HG03064 (cell line): ENCODE results near the gene SLC39A7.

Experiments
- ATAC-seq: cut with Tn5 transposase; IDR thresholded peaks from one replicate; pipeline ENCODE4 v1.9.1; 2021; ENCODE audit warnings: low read depth; ENCODE audit not compliant: unreplicated experiment

The SLC39A7 gene

GRCh38 chr6:33200219-33201146 lies at the start of gene SLC39A7, which contains the start of gene RXRB:
SLC39A7 (plus strand) TSS chr6:33200867; CDS start chr6:33201246, 379 bp downstream.
RXRB (minus strand) TSS chr6:33200665; CDS start chr6:33200476, 189 bp downstream.
- peak; percentile 40 for ATAC-seq

- no peak for ATAC-seq
Observed at GRCh38 chr6:33151050-33151449, 49.6 kb upstream of the SLC39A7 start.

GRCh38 chr6:33154349-33154748 lies 46.3 kb upstream of the SLC39A7 start:
- no peak for ATAC-seq

GRCh38 chr6:33156561-33156960 lies 44.1 kb upstream of the SLC39A7 start:
- ATAC-seq = no peak

- no peak for ATAC-seq
Observed at GRCh38 chr6:33156964-33157363, 43.7 kb upstream of the SLC39A7 start.

GRCh38 chr6:33160096-33160495 lies 40.6 kb upstream of the SLC39A7 start:
- ATAC-seq = no peak

GRCh38 chr6:33160728-33161344 lies 39.8 kb upstream of the SLC39A7 start:
- ATAC-seq = no peak

- no peak for ATAC-seq
Observed at GRCh38 chr6:33161354-33162331, 39.0 kb upstream of the SLC39A7 start.

GRCh38 chr6:33163540-33163939 lies 37.1 kb upstream of the SLC39A7 start:
- no peak for ATAC-seq

GRCh38 chr6:33164176-33164575 lies 36.5 kb upstream of the SLC39A7 start:
- no peak for ATAC-seq

- ATAC-seq = no peak
Observed at GRCh38 chr6:33164665-33165373, 35.8 kb upstream of the SLC39A7 start.

GRCh38 chr6:33165581-33166258 lies 34.9 kb upstream of the SLC39A7 start:
- no peak for ATAC-seq

- ATAC-seq = no peak
Observed at GRCh38 chr6:33166363-33166762, 34.3 kb upstream of the SLC39A7 start.

GRCh38 chr6:33166811-33167210 lies 33.9 kb upstream of the SLC39A7 start:
- no peak for ATAC-seq

GRCh38 chr6:33167374-33168283 lies 33.0 kb upstream of the SLC39A7 start:
- ATAC-seq = no peak

- no peak for ATAC-seq
Observed at GRCh38 chr6:33168284-33168601, 32.4 kb upstream of the SLC39A7 start.

GRCh38 chr6:33168639-33169038 lies 32.0 kb upstream of the SLC39A7 start:
- ATAC-seq = no peak
